Hypothalamus (tissue), 51 donors: ENCODE results near the gene PBX2.
A peak's percentile ranks its signal among the peaks of the same experiment; 100 is the strongest.
"Not testable (repeated sequence)": the region's sequence is repeated elsewhere in the genome, so short reads cannot be mapped to it uniquely, and the experiment has no call there.

Experiments used
- DNase-seq, 51 donors: peaks; one replicate each; lab custom pipeline; 2025; lab: John Stamatoyannopoulos, UW

PBX2 gene

DNA sequence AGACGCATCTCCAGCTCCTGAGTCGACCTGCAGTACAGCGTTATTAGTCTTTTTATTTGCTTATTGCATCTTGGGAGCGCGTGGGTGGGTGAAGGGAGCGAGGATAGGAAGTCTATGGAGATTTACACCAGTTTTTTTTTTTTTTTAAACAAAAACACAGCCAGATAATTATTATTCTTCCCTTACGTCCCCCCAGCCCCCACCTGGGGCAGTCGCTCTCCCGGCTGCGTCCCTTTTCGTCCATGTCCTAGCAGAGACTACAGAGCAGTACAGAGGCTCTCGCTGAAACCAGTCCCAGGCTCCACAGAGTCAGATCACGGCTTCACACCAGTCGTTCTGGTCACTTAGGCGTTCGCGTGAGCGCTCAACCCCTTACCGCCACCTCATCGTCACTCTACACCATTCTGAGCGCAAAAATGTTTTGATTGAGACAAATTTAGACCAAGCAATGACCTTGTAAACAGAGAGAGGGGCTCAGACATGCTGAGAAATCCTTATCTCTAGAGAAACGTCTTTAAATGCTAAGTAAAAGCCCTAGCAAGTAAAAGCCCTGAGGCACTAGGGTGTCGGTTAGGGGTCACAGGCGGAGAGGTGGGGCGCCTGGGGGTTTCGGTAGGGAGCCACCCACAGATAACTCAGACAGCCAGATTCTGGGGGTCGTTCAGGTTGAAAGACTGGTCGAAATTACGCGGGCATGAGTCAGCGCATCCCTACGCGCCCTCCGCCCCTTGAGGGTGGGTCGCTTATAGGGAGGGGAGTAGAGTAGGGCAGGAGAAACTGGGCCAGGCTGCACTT is 37.0 kb downstream of the PBX2 start:
- DNase-seq, result peak in 19 of 51 donors; percentile 9 to 63 (median 30)

DNA sequence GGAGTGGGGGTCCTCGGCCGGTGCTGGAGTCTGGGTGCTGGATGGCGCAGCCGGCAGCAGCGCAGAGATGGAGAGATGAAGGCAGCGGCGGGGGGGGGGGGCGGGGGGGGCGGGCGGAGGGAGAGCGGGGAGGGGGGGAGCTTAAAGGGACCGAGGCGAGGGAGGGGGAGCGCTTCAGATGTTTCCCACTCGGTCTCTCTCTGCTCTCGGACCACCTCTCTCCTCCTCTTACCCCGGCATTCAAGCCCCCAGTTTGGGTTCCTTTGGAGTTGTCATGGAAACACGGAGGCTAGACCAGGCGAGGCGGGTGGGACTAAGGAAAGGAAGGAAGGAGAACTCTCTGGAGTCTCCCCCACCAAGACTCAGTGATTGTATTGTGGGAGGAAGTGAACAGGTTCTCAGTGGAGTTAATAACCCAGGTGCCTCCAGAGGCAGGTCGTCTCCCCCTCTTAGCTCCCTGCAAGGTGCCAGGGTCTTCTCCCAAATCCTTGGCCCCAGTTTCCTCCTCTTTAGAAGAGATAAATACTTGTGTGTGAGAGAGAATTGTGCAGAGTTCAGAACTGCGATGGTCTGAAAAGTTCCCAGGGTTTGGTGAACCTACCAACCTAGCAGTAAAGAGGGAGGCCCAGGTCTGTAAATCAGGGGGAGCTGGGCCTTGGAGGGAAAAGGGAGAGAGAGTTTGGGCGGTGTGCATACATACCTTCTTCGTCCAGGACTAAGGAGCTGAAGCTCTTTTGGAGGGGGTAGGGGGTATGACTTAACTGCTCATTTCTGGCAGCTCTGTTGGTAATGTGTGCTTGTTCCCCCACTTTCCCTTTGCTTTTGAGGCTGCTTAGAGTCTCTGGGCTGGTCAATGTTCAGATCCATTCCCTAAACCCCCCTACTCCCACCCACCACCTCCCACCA is 37.9 kb downstream of the PBX2 start, which contains the start of gene PRRT1:
Gene PRRT1 (minus strand): TSS at position 77 of the 906 bp plus-strand sequence. CDS start 112 bp downstream, outside the sequence.
- peak in 15 of 51 donors; percentile 9 to 59 (median 30) for DNase-seq

DNA sequence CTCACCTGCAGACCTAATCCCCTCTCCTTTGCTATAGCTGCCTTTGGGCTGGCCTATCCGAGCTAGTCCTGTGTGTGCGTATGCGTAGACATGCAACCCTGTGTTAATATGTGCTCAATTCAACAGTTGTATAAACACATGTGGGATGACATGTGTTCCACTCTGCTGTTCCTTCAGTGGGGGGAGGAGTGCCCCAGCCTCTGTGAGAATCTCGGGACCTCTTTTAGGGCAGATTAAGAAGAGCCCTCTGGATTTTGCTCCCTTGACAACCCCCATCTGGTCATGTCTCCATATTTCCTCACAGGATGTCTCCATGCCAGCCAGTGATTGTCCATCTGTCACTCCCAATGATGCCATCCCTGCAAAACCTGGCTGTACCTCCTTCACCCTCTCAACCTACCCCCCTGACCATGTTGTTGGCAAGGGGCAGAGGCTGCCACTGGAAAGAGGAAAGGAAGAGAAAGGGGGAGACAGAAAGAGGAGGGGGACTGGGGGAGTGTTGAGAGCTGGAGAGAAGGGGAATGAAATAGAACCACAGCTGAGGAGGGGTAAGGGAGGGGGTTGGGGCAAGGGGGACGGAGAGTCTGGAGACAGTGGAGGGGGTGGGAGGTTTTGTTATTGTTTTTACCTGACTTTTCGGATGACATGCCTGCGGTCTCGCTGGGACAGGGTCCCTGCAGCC is 38.7 kb downstream of the PBX2 start:
- peak in 5 of 51 donors; percentile 21 to 79 (median 36) for DNase-seq

DNA sequence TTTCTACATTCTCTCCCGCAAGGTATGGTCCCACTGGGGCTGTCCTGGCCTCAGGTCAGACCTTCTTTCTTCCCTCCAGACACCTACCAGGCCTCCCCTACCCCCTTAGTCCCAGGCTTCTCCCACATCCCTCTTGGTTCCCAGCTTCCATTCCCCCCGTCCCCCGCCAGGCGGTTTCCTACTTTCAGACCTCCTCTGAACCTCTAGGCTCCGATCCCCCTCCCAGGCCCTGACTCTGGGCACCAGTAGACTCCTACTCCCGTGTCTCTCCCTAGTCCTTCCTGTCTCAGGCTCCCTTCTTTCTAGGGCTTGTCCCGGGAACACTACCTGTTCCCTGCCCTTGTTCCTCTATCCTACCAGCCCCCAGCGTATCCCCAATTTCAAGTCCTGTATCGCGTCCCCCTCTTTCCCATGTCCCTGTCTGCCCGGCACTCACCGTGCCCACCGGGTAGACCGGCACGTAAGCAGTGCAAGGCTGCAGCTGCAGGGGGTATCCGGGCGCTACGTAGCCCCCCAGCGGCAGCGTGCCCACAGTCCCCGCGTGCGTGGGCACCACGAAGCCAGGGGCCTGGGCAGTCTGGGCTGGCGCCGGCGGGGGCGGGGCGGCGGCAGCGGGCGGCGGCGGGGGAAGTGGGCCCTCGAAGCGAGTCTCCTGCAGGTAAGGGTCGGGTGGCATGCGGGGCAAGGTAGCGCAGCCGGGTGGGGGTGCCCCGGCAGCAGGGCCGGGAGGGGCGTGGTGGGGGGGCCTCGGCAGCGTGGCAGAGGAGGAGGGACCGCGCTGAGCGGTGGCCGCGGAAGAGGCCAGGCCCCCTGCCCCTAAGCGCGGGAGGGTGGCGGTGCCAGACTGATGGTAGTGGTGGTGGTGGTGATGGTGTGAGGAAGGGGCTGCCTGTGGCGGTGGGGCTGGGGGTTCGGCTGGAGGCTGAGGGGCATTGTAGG is 39.8 kb downstream of the PBX2 start:
- DNase-seq, result peak in 1 of 51 donors; percentile 12

- no peak for DNase-seq
Observed at GRCh38 chr6:32149092-32149755, 40.8 kb downstream of the PBX2 start.

GRCh38 chr6:32148289-32149091 is 41.5 kb downstream of the PBX2 start:
- peak in 21 of 51 donors; percentile 5 to 49 (median 33) for DNase-seq

DNA sequence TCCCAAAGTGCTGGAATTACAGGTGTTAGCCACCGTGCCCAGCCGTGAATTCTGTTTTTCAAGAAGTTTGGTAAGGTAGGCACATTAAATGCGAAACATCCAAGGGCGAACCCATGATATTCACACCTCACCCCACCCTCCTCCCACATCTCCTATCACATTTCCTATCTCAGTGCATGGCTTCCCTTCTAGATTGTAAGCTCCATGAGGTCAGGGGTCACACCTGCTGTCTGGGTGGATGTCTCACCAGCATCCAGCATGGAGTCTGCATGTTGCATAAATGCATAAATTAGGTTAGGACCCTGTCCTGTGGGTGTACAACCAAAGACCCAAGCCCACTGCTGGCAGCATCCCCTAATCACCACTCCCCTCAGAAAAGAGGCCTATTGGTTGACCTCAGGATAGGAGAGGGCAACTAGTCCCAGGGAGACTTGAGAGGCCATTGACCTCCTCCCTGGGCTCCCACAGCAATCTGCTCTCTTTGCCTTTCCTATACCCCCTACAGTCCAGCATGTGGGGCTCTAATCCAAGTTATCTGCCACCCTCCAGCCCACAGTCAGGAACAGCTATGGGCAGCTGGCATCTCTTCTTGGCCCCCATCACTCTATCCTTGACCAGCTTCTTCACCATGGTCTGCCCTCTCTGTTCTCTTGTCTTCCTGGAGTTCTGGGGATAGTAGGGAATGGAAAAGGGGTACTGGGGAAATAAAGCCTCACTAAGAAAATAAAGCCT is 42.4 kb downstream of the PBX2 start:
- DNase-seq, result no peak

DNA sequence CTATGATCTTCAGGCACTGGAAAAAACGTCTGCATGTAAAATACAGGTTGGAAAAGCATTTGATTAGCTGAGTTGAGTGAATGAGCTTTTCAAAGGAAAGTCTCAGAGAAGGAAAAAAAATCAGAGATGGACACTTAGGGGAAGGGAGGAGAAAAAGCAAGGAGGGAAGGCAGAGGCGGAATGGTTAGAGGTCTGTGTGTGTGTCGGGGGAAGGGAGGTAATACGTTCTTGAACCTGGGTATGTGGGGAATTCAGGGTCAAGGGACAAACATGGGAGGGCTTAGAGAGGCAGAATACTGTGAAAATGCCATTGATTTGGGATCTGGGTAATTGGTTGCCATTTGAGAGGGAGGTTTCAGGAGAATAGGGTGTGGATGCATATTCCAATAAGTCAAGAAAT is 43.3 kb downstream of the PBX2 start:
- no peak for DNase-seq

- DNase-seq, result no peak
Observed at GRCh38 chr6:32146287-32146686, 43.7 kb downstream of the PBX2 start.

DNA sequence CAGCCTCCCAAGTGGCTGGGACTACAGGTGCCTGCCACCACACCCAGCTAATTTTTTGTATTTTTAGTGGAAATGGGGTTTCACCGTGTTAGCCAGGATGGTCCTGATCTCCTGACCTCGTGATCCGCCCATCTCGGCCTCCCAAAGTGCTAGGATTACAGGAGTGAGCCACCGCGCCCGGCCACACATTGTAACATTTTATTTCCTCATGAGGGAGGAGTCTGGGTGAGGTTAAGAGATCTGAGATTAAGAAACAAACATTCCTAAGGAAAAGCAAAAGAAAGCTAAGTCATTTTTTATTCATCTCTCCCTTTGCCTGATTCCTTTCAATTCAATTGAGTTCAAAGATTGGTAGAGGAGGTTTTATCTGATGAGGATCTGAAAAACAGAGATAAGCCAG is 45.8 kb downstream of the PBX2 start:
- DNase-seq, result not testable (repeated sequence)

DNA sequence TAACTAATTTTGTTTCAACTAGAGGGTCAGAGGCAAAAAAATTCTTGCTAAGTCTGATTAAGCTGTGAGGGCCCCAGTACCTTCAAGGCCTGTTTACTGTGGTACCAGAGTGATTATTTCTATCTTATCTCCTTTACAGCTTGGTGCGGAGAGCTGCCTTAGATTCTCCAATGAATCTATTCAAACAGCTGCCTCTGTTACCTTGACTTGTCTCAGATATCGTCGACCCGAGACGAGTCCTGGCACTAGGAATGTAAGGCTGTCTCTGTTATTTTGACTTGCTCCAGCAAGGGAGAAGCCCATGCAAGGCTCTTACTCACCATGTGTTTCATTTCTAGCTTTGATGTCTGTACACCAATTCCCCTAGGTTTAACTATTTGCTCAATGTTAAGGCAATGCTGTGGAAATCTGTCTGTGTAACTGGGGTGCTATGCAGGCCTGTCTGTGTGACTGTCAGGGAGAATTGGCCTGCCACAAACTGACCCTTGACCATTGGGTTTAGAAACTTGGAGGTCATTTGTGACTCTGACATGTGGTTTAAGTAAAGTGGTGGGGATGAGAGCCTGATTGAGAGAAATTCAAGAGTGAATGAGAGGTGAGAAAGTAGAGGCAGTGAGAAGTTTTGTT is 49.5 kb downstream of the PBX2 start:
- DNase-seq, result no peak

DNA sequence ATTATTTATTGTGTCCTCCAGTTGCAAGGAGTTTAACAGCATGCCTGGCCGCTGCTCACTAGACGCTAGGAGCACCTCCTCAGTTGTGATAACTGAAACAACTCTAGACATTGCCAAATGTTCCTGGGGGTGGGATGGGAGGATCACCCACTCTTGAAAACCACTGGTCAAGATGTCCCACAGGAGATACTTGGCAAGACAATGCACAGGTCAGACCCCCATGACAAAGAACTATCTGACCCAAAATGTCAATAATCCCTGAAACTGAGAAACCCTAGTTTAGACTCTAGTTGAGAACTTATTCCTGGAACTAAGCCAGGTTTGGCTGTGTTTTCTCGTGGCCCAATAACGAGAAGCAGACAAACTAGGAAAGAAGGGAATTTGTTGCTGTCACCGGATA is 50.4 kb downstream of the PBX2 start:
- DNase-seq, result no peak

- no peak for DNase-seq
Observed at GRCh38 chr6:32137454-32137853, 52.5 kb downstream of the PBX2 start.
